ENCODE data around the gene SLC12A1.

The SLC12A1 gene

DNA sequence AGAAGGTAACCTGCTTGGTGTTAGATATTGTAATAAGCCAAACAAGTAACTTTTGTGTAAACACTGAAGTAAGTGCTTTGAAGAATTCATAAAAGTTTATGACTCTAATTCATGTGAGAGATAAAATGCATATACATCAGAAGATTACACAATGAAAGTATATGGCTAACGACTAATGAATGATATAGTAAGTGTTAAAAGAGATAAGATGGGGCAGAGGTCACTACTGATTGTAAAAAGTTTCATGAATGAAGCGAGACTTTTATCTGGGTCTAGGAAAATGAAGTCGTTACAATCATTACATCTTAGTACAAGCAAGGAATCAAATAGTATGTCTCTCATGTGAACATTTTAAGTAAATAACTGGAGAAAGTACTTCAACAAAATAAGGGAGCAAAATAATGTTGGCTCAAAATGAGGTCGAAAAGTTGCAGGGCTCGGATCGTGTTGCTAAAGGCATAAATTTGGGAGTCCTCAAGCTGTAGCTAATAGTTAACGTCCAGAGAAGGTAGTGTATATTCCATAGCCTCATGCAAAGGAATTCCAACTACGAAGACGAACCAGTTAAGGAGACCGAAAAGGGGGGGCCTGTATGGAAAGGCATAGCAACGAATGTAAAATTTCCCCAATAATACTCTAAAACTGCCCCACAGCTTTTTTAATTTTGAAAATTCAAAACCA is 124.1 kb downstream of the SLC12A1 start:
- no peak for TF ChIP-seq CTCF (IDR thresholded peaks at IDR 0.05; ENCODE audit: low read depth, low read length)
- DNase-seq (ENCODE audit: low read depth in 2 of 2), result peak; percentile 24 to 29

GRCh38 chr15:48330855-48331795 is 125.0 kb downstream of the SLC12A1 start, which contains the start of gene DUT:
TSS of gene DUT (plus strand) at chr15:48331429. CDS start at chr15:48331516, 87 bp downstream.
- H3K4me3 ChIP-seq (replicated peaks in 1 of 2; ENCODE audit: low read depth in 2 of 2, low read length in 2 of 2), result peak within 1 kb of the TSS; percentile 78 to 86
- TF ChIP-seq CTCF (IDR thresholded peaks at IDR 0.05; ENCODE audit: low read depth, low read length), result no peak
- peak; percentile 85 to 88 for DNase-seq (ENCODE audit: low read depth in 2 of 2)

More for the DNA sequence above, 124.1 kb downstream of the SLC12A1 start:
- peak overlapping the region; percentile 78 to 86 for H3K4me3 ChIP-seq (replicated peaks in 1 of 2; ENCODE audit: low read depth in 2 of 2, low read length in 2 of 2)

DNA sequence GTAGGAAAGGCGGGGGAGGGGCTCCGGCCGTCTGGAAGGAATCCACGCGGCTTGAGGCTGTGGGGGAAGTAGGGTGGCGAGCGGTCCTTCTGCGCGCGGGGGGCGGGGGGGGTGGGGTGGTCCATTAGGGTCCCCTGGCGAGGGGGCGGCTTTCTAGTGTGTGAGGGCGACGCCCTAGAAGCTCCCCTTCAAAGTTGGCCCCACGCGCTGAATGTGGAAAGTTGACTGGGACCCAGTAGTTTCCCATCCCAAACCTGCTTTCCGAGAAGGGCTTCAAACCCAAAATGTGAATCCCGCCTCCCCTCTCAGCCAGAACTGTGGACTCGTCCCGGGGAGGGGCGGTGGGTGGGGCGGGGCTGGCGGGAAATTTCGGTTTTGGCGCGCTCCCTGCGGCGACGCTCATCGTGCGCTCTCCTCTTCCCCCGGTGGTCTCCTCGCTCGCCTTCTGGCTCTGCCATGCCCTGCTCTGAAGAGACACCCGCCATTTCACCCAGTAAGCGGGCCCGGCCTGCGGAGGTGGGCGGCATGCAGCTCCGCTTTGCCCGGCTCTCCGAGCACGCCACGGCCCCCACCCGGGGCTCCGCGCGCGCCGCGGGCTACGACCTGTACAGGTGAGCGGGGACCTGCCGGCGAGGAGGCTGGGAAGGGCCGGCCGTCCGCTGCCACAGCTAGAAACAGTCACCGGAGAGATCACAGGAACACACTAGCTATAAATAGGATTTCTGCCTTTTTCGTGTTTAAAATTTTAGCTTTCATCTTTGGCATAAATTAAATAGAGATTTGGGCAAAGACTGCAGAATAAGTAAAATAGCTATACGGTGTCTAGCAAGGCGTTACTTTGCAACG is 125.9 kb downstream of the SLC12A1 start:
- no peak for DNase-seq (ENCODE audit: low read depth in 2 of 2)
- peak overlapping the region; percentile 78 to 86 for H3K4me3 ChIP-seq (replicated peaks in 1 of 2; ENCODE audit: low read depth in 2 of 2, low read length in 2 of 2)
- no peak for TF ChIP-seq CTCF (IDR thresholded peaks at IDR 0.05; ENCODE audit: low read depth, low read length)

GRCh38 chr15:48332642-48333034 is 126.5 kb downstream of the SLC12A1 start:
- peak overlapping the region; percentile 78 to 86 for H3K4me3 ChIP-seq (replicated peaks in 1 of 2; ENCODE audit: low read depth in 2 of 2, low read length in 2 of 2)
- TF ChIP-seq CTCF (IDR thresholded peaks at IDR 0.05; ENCODE audit: low read depth, low read length), result no peak
- DNase-seq (ENCODE audit: low read depth in 2 of 2), result no peak

DNA sequence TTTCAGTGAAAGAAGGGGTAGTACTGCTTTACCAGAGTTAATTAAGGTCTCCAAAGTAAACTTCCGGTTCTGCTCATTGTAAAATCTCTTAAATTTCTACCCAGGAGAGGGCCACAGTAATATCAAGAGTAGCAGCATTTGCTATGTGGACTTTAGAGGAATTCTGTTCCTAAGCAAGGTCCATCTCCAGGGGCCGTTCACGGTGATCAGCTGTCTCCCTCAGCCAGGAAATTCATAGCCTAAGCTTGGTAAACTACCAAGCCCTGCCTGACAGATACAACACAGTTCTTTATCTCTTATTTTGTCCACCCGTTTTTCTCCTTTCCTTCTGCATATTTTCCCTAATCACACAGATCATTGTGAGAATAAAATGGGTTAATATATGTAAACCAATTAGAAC is 127.4 kb downstream of the SLC12A1 start:
- no peak overlapping the region for H3K4me3 ChIP-seq (replicated peaks in 1 of 2; ENCODE audit: low read depth in 2 of 2, low read length in 2 of 2)
- no peak for TF ChIP-seq CTCF (IDR thresholded peaks at IDR 0.05; ENCODE audit: low read depth, low read length)
- DNase-seq (ENCODE audit: low read depth in 2 of 2), result no peak

- H3K4me3 ChIP-seq (replicated peaks in 1 of 2; ENCODE audit: low read depth in 2 of 2, low read length in 2 of 2), result no peak overlapping the region
- no peak for TF ChIP-seq CTCF (IDR thresholded peaks at IDR 0.05; ENCODE audit: low read depth, low read length)
- no peak for DNase-seq (ENCODE audit: low read depth in 2 of 2)
These were observed 128.2 kb downstream of the SLC12A1 start for GRCh38 chr15:48334260-48334659.

All from cardiac fibroblast (primary cell).